SK-N-SH (cell line): Measurements from ENCODE around the gene UMODL1.

Source experiments
- EZH2phosphoT487 ChIP-seq: fragments of 200-600 bp; sonication (generic); IDR thresholded peaks from 2 replicates; pipeline ENCODE4 v1.6.1; 2017; ENCODE audit warnings: low read depth, mixed run types, mild to moderate bottlenecking, antibody characterized with exemption, moderate library complexity, borderline replicate concordance
- FOXJ3 ChIP-seq: sonication (generic); formaldehyde crosslinking; IDR thresholded peaks from 2 replicates; pipeline ENCODE4 v1.5.1; 2020; ENCODE audit warnings: mild to moderate bottlenecking, missing genetic modification reagents
- GABPA ChIP-seq: IDR thresholded peaks from 2 replicates; pipeline ENCODE4 v1.4.0; 2012; ENCODE audit warnings: low read depth, mild to moderate bottlenecking
- MXI1 ChIP-seq: IDR thresholded peaks from 2 replicates; pipeline ENCODE4 v1.6.1; 2012; ENCODE audit warnings: mild to moderate bottlenecking, low read depth, low read length, improper control_type of control experiment
- RFX5 ChIP-seq: IDR thresholded peaks from 2 replicates; pipeline ENCODE4 v1.6.1; 2012; ENCODE audit warnings: mild to moderate bottlenecking, improper control_type of control experiment, low read length
- SIN3A ChIP-seq: IDR thresholded peaks from 2 replicates; pipeline ENCODE4 v1.6.1; 2012; ENCODE audit warnings: low read depth, mild to moderate bottlenecking, low read length, moderate library complexity, borderline replicate concordance
- YY1 ChIP-seq: IDR thresholded peaks from 2 replicates; pipeline ENCODE4 v1.4.0; 2012; ENCODE audit warnings: low read depth, mild to moderate bottlenecking
- TF ChIP-seq, protein P1 (sequence below): IDR thresholded peaks from 2 replicates; pipeline ENCODE4 v1.6.1; 2012; ENCODE audit warnings: mild to moderate bottlenecking, low read depth, low read length, moderate library complexity
- TF ChIP-seq, protein P2 (sequence below): fragments of 200-600 bp; sonication (generic); IDR thresholded peaks from 2 replicates; pipeline ENCODE4 v1.6.1; 2017; ENCODE audit warnings: antibody characterized with exemption, mild to moderate bottlenecking, moderate library complexity

GRCh38 chr21:42172596-42173483 lies 101.7 kb downstream of the UMODL1 start:
- TF ChIP-seq, protein P1, sequence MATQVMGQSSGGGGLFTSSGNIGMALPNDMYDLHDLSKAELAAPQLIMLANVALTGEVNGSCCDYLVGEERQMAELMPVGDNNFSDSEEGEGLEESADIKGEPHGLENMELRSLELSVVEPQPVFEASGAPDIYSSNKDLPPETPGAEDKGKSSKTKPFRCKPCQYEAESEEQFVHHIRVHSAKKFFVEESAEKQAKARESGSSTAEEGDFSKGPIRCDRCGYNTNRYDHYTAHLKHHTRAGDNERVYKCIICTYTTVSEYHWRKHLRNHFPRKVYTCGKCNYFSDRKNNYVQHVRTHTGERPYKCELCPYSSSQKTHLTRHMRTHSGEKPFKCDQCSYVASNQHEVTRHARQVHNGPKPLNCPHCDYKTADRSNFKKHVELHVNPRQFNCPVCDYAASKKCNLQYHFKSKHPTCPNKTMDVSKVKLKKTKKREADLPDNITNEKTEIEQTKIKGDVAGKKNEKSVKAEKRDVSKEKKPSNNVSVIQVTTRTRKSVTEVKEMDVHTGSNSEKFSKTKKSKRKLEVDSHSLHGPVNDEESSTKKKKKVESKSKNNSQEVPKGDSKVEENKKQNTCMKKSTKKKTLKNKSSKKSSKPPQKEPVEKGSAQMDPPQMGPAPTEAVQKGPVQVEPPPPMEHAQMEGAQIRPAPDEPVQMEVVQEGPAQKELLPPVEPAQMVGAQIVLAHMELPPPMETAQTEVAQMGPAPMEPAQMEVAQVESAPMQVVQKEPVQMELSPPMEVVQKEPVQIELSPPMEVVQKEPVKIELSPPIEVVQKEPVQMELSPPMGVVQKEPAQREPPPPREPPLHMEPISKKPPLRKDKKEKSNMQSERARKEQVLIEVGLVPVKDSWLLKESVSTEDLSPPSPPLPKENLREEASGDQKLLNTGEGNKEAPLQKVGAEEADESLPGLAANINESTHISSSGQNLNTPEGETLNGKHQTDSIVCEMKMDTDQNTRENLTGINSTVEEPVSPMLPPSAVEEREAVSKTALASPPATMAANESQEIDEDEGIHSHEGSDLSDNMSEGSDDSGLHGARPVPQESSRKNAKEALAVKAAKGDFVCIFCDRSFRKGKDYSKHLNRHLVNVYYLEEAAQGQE, result no peak
- TF ChIP-seq SIN3A (no peak), GABPA (no peak), MXI1 (no peak), RFX5 (no peak), FOXJ3 (CRISPR knock-in tag) (no peak), EZH2phosphoT487 (no peak), YY1 (no peak)
- TF ChIP-seq, protein P2, sequence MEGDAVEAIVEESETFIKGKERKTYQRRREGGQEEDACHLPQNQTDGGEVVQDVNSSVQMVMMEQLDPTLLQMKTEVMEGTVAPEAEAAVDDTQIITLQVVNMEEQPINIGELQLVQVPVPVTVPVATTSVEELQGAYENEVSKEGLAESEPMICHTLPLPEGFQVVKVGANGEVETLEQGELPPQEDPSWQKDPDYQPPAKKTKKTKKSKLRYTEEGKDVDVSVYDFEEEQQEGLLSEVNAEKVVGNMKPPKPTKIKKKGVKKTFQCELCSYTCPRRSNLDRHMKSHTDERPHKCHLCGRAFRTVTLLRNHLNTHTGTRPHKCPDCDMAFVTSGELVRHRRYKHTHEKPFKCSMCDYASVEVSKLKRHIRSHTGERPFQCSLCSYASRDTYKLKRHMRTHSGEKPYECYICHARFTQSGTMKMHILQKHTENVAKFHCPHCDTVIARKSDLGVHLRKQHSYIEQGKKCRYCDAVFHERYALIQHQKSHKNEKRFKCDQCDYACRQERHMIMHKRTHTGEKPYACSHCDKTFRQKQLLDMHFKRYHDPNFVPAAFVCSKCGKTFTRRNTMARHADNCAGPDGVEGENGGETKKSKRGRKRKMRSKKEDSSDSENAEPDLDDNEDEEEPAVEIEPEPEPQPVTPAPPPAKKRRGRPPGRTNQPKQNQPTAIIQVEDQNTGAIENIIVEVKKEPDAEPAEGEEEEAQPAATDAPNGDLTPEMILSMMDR, result no peak
